Measurements from ENCODE around the gene CNTNAP2. TPM values are rescaled to one million over a fixed set of nuclear protein-coding genes. Genes with fewer than 3 reads are reported as not detected.

CNTNAP2 gene
- total RNA-seq, 1 donor from 2014 or later: 4.2 TPM

GRCh38 chr7:146626912-146627311 is 510.3 kb downstream of the CNTNAP2 start:
- H3K27me3 Mint-ChIP-seq (ENCODE audit: low read depth): no peaks in the 10 kb centered on the region
- DNase-seq (ENCODE audit: low spot score in 2 of 2, unreplicated experiment in 2 of 2): no peak
- no peak overlapping the region for H3K4me3 Mint-ChIP-seq
- H3K4me1 Mint-ChIP-seq: no peaks in the 10 kb centered on the region
- TF ChIP-seq CTCF (IDR thresholded peaks at IDR 0.05; ENCODE audit: unreplicated experiment): no peak
- H3K36me3 Mint-ChIP-seq: peaks cover 2% of the 10 kb centered on the region
- no peak overlapping the region for H3K27ac Mint-ChIP-seq
- peaks cover 10% of the 10 kb centered on the region for H3K9me3 Mint-ChIP-seq

- no peak for DNase-seq (ENCODE audit: low spot score in 2 of 2, unreplicated experiment in 2 of 2)
- Mint-ChIP-seq H3K27me3 (ENCODE audit: low read depth) (no peaks in the 10 kb centered on the region), H3K4me3 (peak overlapping the region; percentile 24), H3K4me1 (peaks cover 28% of the 10 kb centered on the region), H3K9me3 (peaks cover 4% of the 10 kb centered on the region), H3K27ac (peak overlapping the region; percentile 79), H3K36me3 (no peaks in the 10 kb centered on the region)
- no peak for TF ChIP-seq CTCF (IDR thresholded peaks at IDR 0.05; ENCODE audit: unreplicated experiment)
Measured at GRCh38 chr7:146635205-146636032, 518.8 kb downstream of the CNTNAP2 start.

- no peaks in the 10 kb centered on the region for H3K9me3 Mint-ChIP-seq
- no peak for DNase-seq (ENCODE audit: low spot score in 2 of 2, unreplicated experiment in 2 of 2)
- H3K27ac Mint-ChIP-seq: peak overlapping the region; percentile 79
- peaks cover 28% of the 10 kb centered on the region for H3K4me1 Mint-ChIP-seq
- no peaks in the 10 kb centered on the region for H3K36me3 Mint-ChIP-seq
- TF ChIP-seq CTCF (IDR thresholded peaks at IDR 0.05; ENCODE audit: unreplicated experiment): no peak
- H3K4me3 Mint-ChIP-seq: peak overlapping the region; percentile 24
- H3K27me3 Mint-ChIP-seq (ENCODE audit: low read depth): peaks cover 2% of the 10 kb centered on the region
Measured at GRCh38 chr7:146636033-146636356, 519.4 kb downstream of the CNTNAP2 start.

GRCh38 chr7:146636581-146636980 is 520.0 kb downstream of the CNTNAP2 start:
- Mint-ChIP-seq H3K27ac (no peak overlapping the region), H3K4me1 (peaks cover 30% of the 10 kb centered on the region), H3K4me3 (no peak overlapping the region), H3K27me3 (ENCODE audit: low read depth) (peaks cover 2% of the 10 kb centered on the region), H3K36me3 (no peaks in the 10 kb centered on the region), H3K9me3 (no peaks in the 10 kb centered on the region)
- DNase-seq (ENCODE audit: low spot score in 2 of 2, unreplicated experiment in 2 of 2): no peak
- TF ChIP-seq CTCF (IDR thresholded peaks at IDR 0.05; ENCODE audit: unreplicated experiment): no peak

- no peak for DNase-seq (ENCODE audit: low spot score in 2 of 2, unreplicated experiment in 2 of 2)
- Mint-ChIP-seq H3K27ac (peak overlapping the region; percentile 50), H3K9me3 (no peaks in the 10 kb centered on the region), H3K27me3 (ENCODE audit: low read depth) (peaks cover 2% of the 10 kb centered on the region), H3K4me3 (no peak overlapping the region), H3K4me1 (peaks cover 30% of the 10 kb centered on the region), H3K36me3 (no peaks in the 10 kb centered on the region)
- no peak for TF ChIP-seq CTCF (IDR thresholded peaks at IDR 0.05; ENCODE audit: unreplicated experiment)
Measured at GRCh38 chr7:146639291-146639690, 522.7 kb downstream of the CNTNAP2 start.
